Large intestine (tissue), 3 donors: ENCODE measurements around the gene ATP11C. TPM values are rescaled to one million over a fixed set of nuclear protein-coding genes. Genes with fewer than 3 reads are reported as not detected.
"Not testable (repeated sequence)": the region's sequence is repeated elsewhere in the genome, so short reads cannot be mapped to it uniquely, and the experiment has no call there.

ENCODE experiments used
- DNase-seq, 2 donors: peaks; one replicate each; pipeline versions ENCODE4 v3.0.0 to v3.0.0-alpha.2; 2013
- H3K27ac ChIP-seq: one replicate; pipeline ENCODE4 v1.5.1; 2013; ENCODE audit warnings: low read length
- H3K27me3 ChIP-seq: 2 replicates; pipeline ENCODE4 v1.6.1; 2013; ENCODE audit warnings: low read length; ENCODE audit not compliant: control insufficient read depth, insufficient read depth
- H3K36me3 ChIP-seq: 2 replicates; pipeline ENCODE4 v1.6.1; 2013; ENCODE audit warnings: low read length; ENCODE audit not compliant: control insufficient read depth, insufficient read depth
- H3K4me1 ChIP-seq: one replicate; pipeline ENCODE4 v1.6.1; 2013; ENCODE audit warnings: low read length; ENCODE audit not compliant: control insufficient read depth, insufficient read depth
- H3K4me3 ChIP-seq: one replicate; pipeline ENCODE4 v1.5.1; 2013; ENCODE audit warnings: low read length
- H3K9me3 ChIP-seq: one replicate; pipeline ENCODE4 v1.6.1; 2013; ENCODE audit warnings: mild to moderate bottlenecking, low read depth, low read length, moderate library complexity; ENCODE audit not compliant: control insufficient read depth
- WGBS: methylation state at CpG from one replicate; pipeline ENCODE4 v1.1.5; 2013; ENCODE audit warnings: low lambda C conversion rate; ENCODE audit not compliant: insufficient coverage; 5-methylcytosine and 5-hydroxymethylcytosine counted together
- polyA plus RNA-seq: library from polyadenylated mRNA; unstranded; fragments of 120-200 nt; gene quantifications from one replicate; pipeline ENCODE4 v1.2.1, GENCODE V29; 2013

Gene ATP11C
- polyA plus RNA-seq, 1 donor, result 15.4 TPM

- no peaks in the 10 kb centered on the region for H3K9me3 ChIP-seq
- DNase-seq, result no peak
- WGBS, result no CpG with 5 or more reads among the region's 6 CpGs
- H3K27me3 ChIP-seq, result no peaks in the 10 kb centered on the region
- no peak overlapping the region for H3K4me3 ChIP-seq
- no peaks in the 10 kb centered on the region for H3K4me1 ChIP-seq
- no peak overlapping the region for H3K27ac ChIP-seq
- no peaks in the 10 kb centered on the region for H3K36me3 ChIP-seq
These were observed 8.2 kb downstream of the ATP11C start for GRCh38 chrX:139924696-139925095.

- H3K27me3 ChIP-seq, result no peaks in the 10 kb centered on the region
- no peaks in the 10 kb centered on the region for H3K4me1 ChIP-seq
- H3K9me3 ChIP-seq, result no peaks in the 10 kb centered on the region
- DNase-seq, result no peak
- H3K36me3 ChIP-seq, result no peaks in the 10 kb centered on the region
- H3K4me3 ChIP-seq, result no peak overlapping the region
- H3K27ac ChIP-seq, result no peak overlapping the region
- no CpG with 5 or more reads among the region's 5 CpGs for WGBS
These were observed 8.7 kb downstream of the ATP11C start for GRCh38 chrX:139924069-139924695.

- H3K4me1 ChIP-seq, H3K9me3 ChIP-seq, H3K4me3 ChIP-seq, H3K36me3 ChIP-seq, DNase-seq, H3K27me3 ChIP-seq, H3K27ac ChIP-seq: not testable (repeated sequence)
- WGBS, result no CpG with 5 or more reads among the region's 6 CpGs
These were observed 11.7 kb downstream of the ATP11C start for GRCh38 chrX:139921142-139921541.

- no peaks in the 10 kb centered on the region for H3K4me1 ChIP-seq
- no peak for DNase-seq
- H3K36me3 ChIP-seq, result no peaks in the 10 kb centered on the region
- no peaks in the 10 kb centered on the region for H3K9me3 ChIP-seq
- H3K27me3 ChIP-seq, result no peaks in the 10 kb centered on the region
- H3K4me3 ChIP-seq, result no peak overlapping the region
- no peak overlapping the region for H3K27ac ChIP-seq
- no CpG with 5 or more reads among the region's 1 CpG for WGBS
These were observed 12.5 kb downstream of the ATP11C start for GRCh38 chrX:139920316-139920715.

GRCh38 chrX:139914421-139914820, 18.4 kb downstream of the ATP11C start:
- no peak overlapping the region for H3K27ac ChIP-seq
- no peaks in the 10 kb centered on the region for H3K4me1 ChIP-seq
- H3K36me3 ChIP-seq, result no peaks in the 10 kb centered on the region
- no peaks in the 10 kb centered on the region for H3K9me3 ChIP-seq
- no peak overlapping the region for H3K4me3 ChIP-seq
- no CpG with 5 or more reads among the region's 1 CpG for WGBS
- DNase-seq, result no peak
- no peaks in the 10 kb centered on the region for H3K27me3 ChIP-seq

GRCh38 chrX:139909712-139910111, 23.1 kb downstream of the ATP11C start:
- Histone ChIP-seq H3K27me3 (no peaks in the 10 kb centered on the region), H3K9me3 (no peaks in the 10 kb centered on the region), H3K4me1 (no peaks in the 10 kb centered on the region), H3K4me3 (no peak overlapping the region), H3K27ac (no peak overlapping the region), H3K36me3 (no peaks in the 10 kb centered on the region)
- no CpG with 5 or more reads among the region's 3 CpGs for WGBS
- no peak for DNase-seq

- Histone ChIP-seq H3K27ac (no peak overlapping the region), H3K4me3 (no peak overlapping the region), H3K9me3 (no peaks in the 10 kb centered on the region), H3K4me1 (peaks cover 7% of the 10 kb centered on the region), H3K36me3 (no peaks in the 10 kb centered on the region), H3K27me3 (no peaks in the 10 kb centered on the region)
- DNase-seq, result no peak
- WGBS, result no CpG with 5 or more reads among the region's 3 CpGs
These were observed 25.8 kb downstream of the ATP11C start for GRCh38 chrX:139907078-139907477.

GRCh38 chrX:139905743-139906142, 27.1 kb downstream of the ATP11C start:
- Histone ChIP-seq H3K9me3 (no peaks in the 10 kb centered on the region), H3K4me3 (no peak overlapping the region), H3K27me3 (no peaks in the 10 kb centered on the region), H3K36me3 (no peaks in the 10 kb centered on the region), H3K4me1 (peaks cover 7% of the 10 kb centered on the region), H3K27ac (no peak overlapping the region)
- DNase-seq, result no peak
- no CpG with 5 or more reads among the region's 2 CpGs for WGBS

GRCh38 chrX:139905051-139905450, 27.8 kb downstream of the ATP11C start:
- no CpG with 5 or more reads among the region's 3 CpGs for WGBS
- peaks cover 7% of the 10 kb centered on the region for H3K4me1 ChIP-seq
- H3K36me3 ChIP-seq, result no peaks in the 10 kb centered on the region
- no peak overlapping the region for H3K4me3 ChIP-seq
- H3K27me3 ChIP-seq, result no peaks in the 10 kb centered on the region
- no peak overlapping the region for H3K27ac ChIP-seq
- no peaks in the 10 kb centered on the region for H3K9me3 ChIP-seq
- no peak for DNase-seq

GRCh38 chrX:139903210-139903609, 29.6 kb downstream of the ATP11C start:
- Histone ChIP-seq H3K4me1 (peaks cover 7% of the 10 kb centered on the region), H3K36me3 (no peaks in the 10 kb centered on the region), H3K9me3 (no peaks in the 10 kb centered on the region), H3K27ac (peak overlapping the region; percentile 23), H3K27me3 (no peaks in the 10 kb centered on the region), H3K4me3 (no peak overlapping the region)
- WGBS, result no CpG with 5 or more reads among the region's 3 CpGs
- DNase-seq, result peak; percentile 28 to 77

- H3K4me3 ChIP-seq, result no peak overlapping the region
- no CpG with 5 or more reads among the region's 2 CpGs for WGBS
- H3K27me3 ChIP-seq, result no peaks in the 10 kb centered on the region
- H3K36me3 ChIP-seq, result no peaks in the 10 kb centered on the region
- no peak overlapping the region for H3K27ac ChIP-seq
- peak in 1 of 2 donors; percentile 25 for DNase-seq
- H3K4me1 ChIP-seq, result peaks cover 7% of the 10 kb centered on the region
- no peaks in the 10 kb centered on the region for H3K9me3 ChIP-seq
These were observed 30.3 kb downstream of the ATP11C start for GRCh38 chrX:139902559-139902958.
